KBM-7 (cell line): ENCODE data around the gene TRAPPC2L.
A peak's percentile ranks its signal among the peaks of the same experiment; 100 is the strongest.

Experiments used
- DNase-seq: peaks from one replicate; pipeline ENCODE4 v3.0.0-alpha.2; 2015
- in situ Hi-C: fragments of 300-500 bp; cut with MboI; formaldehyde crosslinking; loops from 2 replicates; pipeline ENCODE4 v1.14.3; 2020; ENCODE audit warnings: low sequenced_read_pairs, low pct_unique_long_range_greater_than_20kb, mixed read lengths

Gene TRAPPC2L

GRCh38 chr16:88854306-88855111 is 2.4 kb upstream of the TRAPPC2L start:
- no peak for DNase-seq
- in situ Hi-C loops, result no loop called here

GRCh38 chr16:88855176-88855575 is 1.8 kb upstream of the TRAPPC2L start:
- in situ Hi-C loops, result no loop called here
- no peak for DNase-seq

GRCh38 chr16:88855736-88856121 is 1.2 kb upstream of the TRAPPC2L start:
- in situ Hi-C loops, result no loop called here
- DNase-seq, result no peak

- in situ Hi-C loops, result no loop called here
Observed at GRCh38 chr16:88856122-88856827, 652 bp upstream of the TRAPPC2L start.

GRCh38 chr16:88857728-88858339 is 907 bp downstream of the TRAPPC2L start:
- peak; percentile 76 for DNase-seq
- in situ Hi-C loops, result no loop called here

More at GRCh38 chr16:88856122-88856827, 652 bp upstream of the TRAPPC2L start:
- DNase-seq, result no peak

GRCh38 chr16:88859381-88860091 is 2.6 kb downstream of the TRAPPC2L start:
- in situ Hi-C loops, result no loop called here
- DNase-seq, result no peak

- in situ Hi-C loops, result no loop called here
Observed at GRCh38 chr16:88861359-88861758, 4.4 kb downstream of the TRAPPC2L start.

GRCh38 chr16:88862968-88863367 is 6.0 kb downstream of the TRAPPC2L start:
- DNase-seq, result no peak
- in situ Hi-C loops, result no loop called here

More at GRCh38 chr16:88861359-88861758, 4.4 kb downstream of the TRAPPC2L start:
- no peak for DNase-seq

GRCh38 chr16:88863426-88863825 is 6.5 kb downstream of the TRAPPC2L start:
- DNase-seq, result no peak
- in situ Hi-C loops, result no loop called here

- in situ Hi-C loops, result no loop called here
Observed at GRCh38 chr16:88864099-88864498, 7.2 kb downstream of the TRAPPC2L start.

GRCh38 chr16:88864521-88864920 is 7.6 kb downstream of the TRAPPC2L start:
- in situ Hi-C loops, result no loop called here
- DNase-seq, result no peak

More at GRCh38 chr16:88864099-88864498, 7.2 kb downstream of the TRAPPC2L start:
- DNase-seq, result no peak

- no peak for DNase-seq
- in situ Hi-C loops, result no loop called here
Observed at GRCh38 chr16:88865310-88865709, 8.4 kb downstream of the TRAPPC2L start.

- in situ Hi-C loops, result no loop called here
- DNase-seq, result no peak
Observed at GRCh38 chr16:88865742-88866141, 8.8 kb downstream of the TRAPPC2L start.

GRCh38 chr16:88866151-88866920 is 9.4 kb downstream of the TRAPPC2L start, which contains the start of gene PABPN1L:
Gene PABPN1L, minus strand, starts transcription at chr16:88866660. Its CDS starts 54 bp downstream, at chr16:88866606.
- in situ Hi-C loops, result no loop called here
- no peak for DNase-seq

GRCh38 chr16:88867581-88868246 is 10.8 kb downstream of the TRAPPC2L start:
- in situ Hi-C loops, result no loop called here
- no peak for DNase-seq

GRCh38 chr16:88868974-88869672 is 12.2 kb downstream of the TRAPPC2L start:
- DNase-seq, result no peak
- in situ Hi-C loops, result no loop called here

- in situ Hi-C loops, result no loop called here
- no peak for DNase-seq
Observed at GRCh38 chr16:88869673-88869980, 12.7 kb downstream of the TRAPPC2L start.
